PFSK-1 (cell line): ENCODE measurements around the gene FN1.

Source experiments
- FOXP2 ChIP-seq: optimal IDR thresholded peaks from 2 replicates; pipeline ENCODE3; 2011; ENCODE audit warnings: borderline replicate concordance, control low read depth, inconsistent platforms; ENCODE audit not compliant: insufficient read depth; ENCODE audit errors: extremely low read length, extremely low read depth
- POLR2AphosphoS5 ChIP-seq: IDR thresholded peaks from 2 replicates; pipeline ENCODE4 v1.6.1; 2012; ENCODE audit warnings: low read depth, mild to moderate bottlenecking, control low read depth, low read length, moderate library complexity
- REST ChIP-seq, 2 experiments: IDR thresholded peaks; 2 replicates each; pipeline versions ENCODE4 v1.6.1 to v1.8.0; 2011 to 2012; ENCODE audit warnings: low read depth in 2 of 2, low read length in 2 of 2, control low read depth in 1 of 2, inconsistent platforms in 1 of 2, mild to moderate bottlenecking in 1 of 2, moderate library complexity in 1 of 2; ENCODE audit not compliant: insufficient read depth in 1 of 2
- SIN3A ChIP-seq: IDR thresholded peaks from 2 replicates; pipeline ENCODE4 v1.6.1; 2012; ENCODE audit warnings: mild to moderate bottlenecking, low read length, moderate library complexity, borderline replicate concordance; ENCODE audit not compliant: insufficient read depth
- TAF1 ChIP-seq: IDR thresholded peaks from 2 replicates; pipeline ENCODE4 v1.6.1; 2012; ENCODE audit warnings: low read length, control low read depth, borderline replicate concordance; ENCODE audit not compliant: insufficient read depth

The FN1 gene

GRCh38 chr2:215465256-215465655, 29.4 kb upstream of the FN1 start:
- TF ChIP-seq SIN3A (no peak), POLR2AphosphoS5 (no peak), REST (IDR thresholded peaks at IDR 0.05; ENCODE audit: insufficient read depth in 1 of 2, low read depth in 2 of 2, low read length in 2 of 2) (no peak), FOXP2 (no peak), TAF1 (no peak)

- no peak for TF ChIP-seq SIN3A
- TF ChIP-seq FOXP2: no peak
- TF ChIP-seq POLR2AphosphoS5: no peak
- no peak for TF ChIP-seq REST (IDR thresholded peaks at IDR 0.05; ENCODE audit: insufficient read depth in 1 of 2, low read depth in 2 of 2, low read length in 2 of 2)
- TF ChIP-seq TAF1: no peak
Observed at GRCh38 chr2:215461836-215462532, 26.1 kb upstream of the FN1 start.

GRCh38 chr2:215460682-215461382, 25.0 kb upstream of the FN1 start:
- TF ChIP-seq FOXP2 (no peak), TAF1 (no peak), REST (IDR thresholded peaks at IDR 0.05; ENCODE audit: insufficient read depth in 1 of 2, low read depth in 2 of 2, low read length in 2 of 2) (no peak), SIN3A (no peak), POLR2AphosphoS5 (no peak)

- TF ChIP-seq TAF1 (no peak), POLR2AphosphoS5 (no peak), REST (IDR thresholded peaks at IDR 0.05; ENCODE audit: insufficient read depth in 1 of 2, low read depth in 2 of 2, low read length in 2 of 2) (no peak), FOXP2 (no peak), SIN3A (no peak)
Observed at GRCh38 chr2:215455958-215456357, 20.1 kb upstream of the FN1 start.
